SU-DHL-6 (cell line): ENCODE data around the gene TGM2.

ENCODE experiments used
- CTCF ChIP-seq: fragments of 200-600 bp; sonication (generic); IDR thresholded peaks from one replicate; pipeline ENCODE4 v1.5.1; 2017; ENCODE audit warnings: antibody characterized with exemption, mild to moderate bottlenecking, low read length, moderate library complexity; ENCODE audit not compliant: insufficient read depth, poor library complexity, severe bottlenecking
- EZH2phosphoT487 ChIP-seq: fragments of 200-600 bp; sonication (generic), shearing (Covaris generic); conservative IDR thresholded peaks from 2 replicates; pipeline ENCODE4 v1.6.1; 2018; ENCODE audit warnings: mild to moderate bottlenecking, antibody characterized with exemption, low read length, moderate library complexity, mixed read lengths

GRCh38 chr20:38184101-38184500 is 19.0 kb upstream of the TGM2 start:
- TF ChIP-seq CTCF (no peak), EZH2phosphoT487 (no peak)
